Activated naive CD8-positive, alpha-beta T cell treated with anti-CD3 and anti-CD28 coated beads for 36 hours (primary cell): ENCODE data around the gene ROPN1L. TPM values are rescaled to one million over a fixed set of nuclear protein-coding genes. Genes with fewer than 3 reads are reported as not detected.
"Not testable (repeated sequence)": the region's sequence is repeated elsewhere in the genome, so short reads cannot be mapped to it uniquely, and the experiment has no call there.

Experiments used
- DNase-seq: peaks from one replicate; pipeline ENCODE4 v3.0.0; 2021
- H3K27ac Mint-ChIP-seq: one replicate; pipeline ENCODE4 v1.8.0; 2022; ENCODE audit warnings: mild to moderate bottlenecking, moderate library complexity, mixed read lengths
- H3K27me3 Mint-ChIP-seq: one replicate; pipeline ENCODE4 v1.8.0; 2022; ENCODE audit warnings: mild to moderate bottlenecking, mixed read lengths
- H3K36me3 Mint-ChIP-seq: one replicate; pipeline ENCODE4 v1.8.0; 2021; ENCODE audit warnings: mild to moderate bottlenecking, mixed read lengths
- H3K4me1 Mint-ChIP-seq: one replicate; pipeline ENCODE4 v1.8.0; 2021; ENCODE audit warnings: mixed read lengths
- H3K4me3 Mint-ChIP-seq: one replicate; pipeline ENCODE4 v1.8.0; 2022; ENCODE audit warnings: mild to moderate bottlenecking, moderate library complexity, mixed read lengths
- H3K9me3 Mint-ChIP-seq: one replicate; pipeline ENCODE4 v1.8.0; 2022; ENCODE audit warnings: mixed read lengths
- total RNA-seq, 2 experiments: library from RNA; stranded (reverse); gene quantifications; one replicate each; pipeline ENCODE4 v1.2.3, GENCODE V29; 2021

The ROPN1L gene
- total RNA-seq, 2 experiments from 2014 or later: not detected

- H3K27me3 Mint-ChIP-seq: no peaks in the 10 kb centered on the region
- H3K4me1 Mint-ChIP-seq: peaks cover 18% of the 10 kb centered on the region
- peaks cover 12% of the 10 kb centered on the region for H3K9me3 Mint-ChIP-seq
- H3K27ac Mint-ChIP-seq: no peak overlapping the region
- DNase-seq: no peak
- no peak overlapping the region for H3K4me3 Mint-ChIP-seq
- H3K36me3 Mint-ChIP-seq: peaks cover 4% of the 10 kb centered on the region
Measured at GRCh38 chr5:10491673-10492026, 50.0 kb downstream of the ROPN1L start.

GRCh38 chr5:10493884-10494283 is 52.2 kb downstream of the ROPN1L start:
- H3K9me3 Mint-ChIP-seq: peaks cover 12% of the 10 kb centered on the region
- no peak for DNase-seq
- peaks cover 4% of the 10 kb centered on the region for H3K36me3 Mint-ChIP-seq
- H3K4me1 Mint-ChIP-seq: peaks cover 13% of the 10 kb centered on the region
- no peak overlapping the region for H3K27ac Mint-ChIP-seq
- H3K27me3 Mint-ChIP-seq: no peaks in the 10 kb centered on the region
- no peak overlapping the region for H3K4me3 Mint-ChIP-seq

GRCh38 chr5:10494497-10494896 is 52.8 kb downstream of the ROPN1L start:
- not testable (repeated sequence) for H3K4me1 Mint-ChIP-seq, DNase-seq

GRCh38 chr5:10497554-10497953 is 55.9 kb downstream of the ROPN1L start:
- H3K27me3 Mint-ChIP-seq: no peaks in the 10 kb centered on the region
- H3K36me3 Mint-ChIP-seq: peaks cover 4% of the 10 kb centered on the region

More at GRCh38 chr5:10494497-10494896, 52.8 kb downstream of the ROPN1L start:
- H3K36me3 Mint-ChIP-seq, H3K4me3 Mint-ChIP-seq, H3K27me3 Mint-ChIP-seq, H3K27ac Mint-ChIP-seq: not testable (repeated sequence)
- H3K9me3 Mint-ChIP-seq: peaks cover 12% of the 10 kb centered on the region

GRCh38 chr5:10498350-10498749 is 56.7 kb downstream of the ROPN1L start:
- H3K4me1 Mint-ChIP-seq: no peaks in the 10 kb centered on the region
- H3K27ac Mint-ChIP-seq: no peak overlapping the region
- no peak for DNase-seq
- peaks cover 12% of the 10 kb centered on the region for H3K9me3 Mint-ChIP-seq
- peaks cover 4% of the 10 kb centered on the region for H3K36me3 Mint-ChIP-seq
- H3K27me3 Mint-ChIP-seq: no peaks in the 10 kb centered on the region
- no peak overlapping the region for H3K4me3 Mint-ChIP-seq

More at GRCh38 chr5:10497554-10497953, 55.9 kb downstream of the ROPN1L start:
- no peak overlapping the region for H3K4me3 Mint-ChIP-seq
- no peak for DNase-seq
- no peak overlapping the region for H3K27ac Mint-ChIP-seq
- H3K9me3 Mint-ChIP-seq: peaks cover 12% of the 10 kb centered on the region
- no peaks in the 10 kb centered on the region for H3K4me1 Mint-ChIP-seq

GRCh38 chr5:10499066-10499465 is 57.4 kb downstream of the ROPN1L start:
- Mint-ChIP-seq H3K4me3 (no peak overlapping the region), H3K4me1 (no peaks in the 10 kb centered on the region), H3K27me3 (no peaks in the 10 kb centered on the region), H3K27ac (no peak overlapping the region), H3K36me3 (peaks cover 2% of the 10 kb centered on the region), H3K9me3 (peaks cover 10% of the 10 kb centered on the region)
- no peak for DNase-seq

- Mint-ChIP-seq H3K36me3 (no peaks in the 10 kb centered on the region), H3K27ac (no peak overlapping the region), H3K4me1 (no peaks in the 10 kb centered on the region), H3K27me3 (no peaks in the 10 kb centered on the region), H3K4me3 (no peak overlapping the region), H3K9me3 (peaks cover 3% of the 10 kb centered on the region)
- no peak for DNase-seq
Measured at GRCh38 chr5:10499776-10500175, 58.1 kb downstream of the ROPN1L start.

GRCh38 chr5:10500669-10501068 is 59.0 kb downstream of the ROPN1L start:
- no peaks in the 10 kb centered on the region for H3K27me3 Mint-ChIP-seq
- DNase-seq: no peak
- H3K4me3 Mint-ChIP-seq: no peak overlapping the region
- H3K4me1 Mint-ChIP-seq: no peaks in the 10 kb centered on the region
- no peaks in the 10 kb centered on the region for H3K36me3 Mint-ChIP-seq
- no peak overlapping the region for H3K27ac Mint-ChIP-seq
- no peaks in the 10 kb centered on the region for H3K9me3 Mint-ChIP-seq

GRCh38 chr5:10501554-10502075 is 59.9 kb downstream of the ROPN1L start:
- Mint-ChIP-seq H3K36me3 (no peaks in the 10 kb centered on the region), H3K4me1 (no peaks in the 10 kb centered on the region), H3K9me3 (no peaks in the 10 kb centered on the region), H3K4me3 (no peak overlapping the region), H3K27ac (no peak overlapping the region), H3K27me3 (no peaks in the 10 kb centered on the region)
- DNase-seq: no peak

- no peak for DNase-seq
- H3K36me3 Mint-ChIP-seq: no peaks in the 10 kb centered on the region
- no peaks in the 10 kb centered on the region for H3K27me3 Mint-ChIP-seq
Measured at GRCh38 chr5:10502130-10502529, 60.5 kb downstream of the ROPN1L start.

GRCh38 chr5:10502578-10502977 is 60.9 kb downstream of the ROPN1L start:
- no peak overlapping the region for H3K4me3 Mint-ChIP-seq
- H3K27ac Mint-ChIP-seq: no peak overlapping the region
- no peaks in the 10 kb centered on the region for H3K27me3 Mint-ChIP-seq
- no peaks in the 10 kb centered on the region for H3K36me3 Mint-ChIP-seq
- no peaks in the 10 kb centered on the region for H3K4me1 Mint-ChIP-seq
- H3K9me3 Mint-ChIP-seq: no peaks in the 10 kb centered on the region
- no peak for DNase-seq

More at GRCh38 chr5:10502130-10502529, 60.5 kb downstream of the ROPN1L start:
- H3K9me3 Mint-ChIP-seq: no peaks in the 10 kb centered on the region
- no peak overlapping the region for H3K4me3 Mint-ChIP-seq
- H3K27ac Mint-ChIP-seq: no peak overlapping the region
- no peaks in the 10 kb centered on the region for H3K4me1 Mint-ChIP-seq

- no peaks in the 10 kb centered on the region for H3K4me1 Mint-ChIP-seq
- H3K4me3 Mint-ChIP-seq: no peak overlapping the region
- no peak for DNase-seq
- H3K27me3 Mint-ChIP-seq: no peaks in the 10 kb centered on the region
- no peak overlapping the region for H3K27ac Mint-ChIP-seq
- no peaks in the 10 kb centered on the region for H3K36me3 Mint-ChIP-seq
- H3K9me3 Mint-ChIP-seq: no peaks in the 10 kb centered on the region
Measured at GRCh38 chr5:10503321-10503720, 61.6 kb downstream of the ROPN1L start.

GRCh38 chr5:10503997-10504793 is 62.5 kb downstream of the ROPN1L start:
- H3K27me3 Mint-ChIP-seq: no peaks in the 10 kb centered on the region
- no peaks in the 10 kb centered on the region for H3K9me3 Mint-ChIP-seq
- H3K36me3 Mint-ChIP-seq: no peaks in the 10 kb centered on the region
- no peaks in the 10 kb centered on the region for H3K4me1 Mint-ChIP-seq
- DNase-seq: no peak
- H3K4me3 Mint-ChIP-seq: no peak overlapping the region
- no peak overlapping the region for H3K27ac Mint-ChIP-seq

- no peak for DNase-seq
- Mint-ChIP-seq H3K4me3 (no peak overlapping the region), H3K27me3 (peaks cover 3% of the 10 kb centered on the region), H3K9me3 (no peaks in the 10 kb centered on the region), H3K27ac (no peak overlapping the region), H3K4me1 (no peaks in the 10 kb centered on the region), H3K36me3 (no peaks in the 10 kb centered on the region)
Measured at GRCh38 chr5:10505517-10506095, 63.9 kb downstream of the ROPN1L start.

GRCh38 chr5:10506535-10506934 is 64.9 kb downstream of the ROPN1L start:
- no peak for DNase-seq
- H3K4me1 Mint-ChIP-seq: no peaks in the 10 kb centered on the region
- H3K9me3 Mint-ChIP-seq: no peaks in the 10 kb centered on the region
- H3K36me3 Mint-ChIP-seq: no peaks in the 10 kb centered on the region
- H3K27me3 Mint-ChIP-seq: peaks cover 9% of the 10 kb centered on the region
- no peak overlapping the region for H3K4me3 Mint-ChIP-seq
- no peak overlapping the region for H3K27ac Mint-ChIP-seq
